ENCODE data around the gene MZB1.

Gene MZB1

DNA sequence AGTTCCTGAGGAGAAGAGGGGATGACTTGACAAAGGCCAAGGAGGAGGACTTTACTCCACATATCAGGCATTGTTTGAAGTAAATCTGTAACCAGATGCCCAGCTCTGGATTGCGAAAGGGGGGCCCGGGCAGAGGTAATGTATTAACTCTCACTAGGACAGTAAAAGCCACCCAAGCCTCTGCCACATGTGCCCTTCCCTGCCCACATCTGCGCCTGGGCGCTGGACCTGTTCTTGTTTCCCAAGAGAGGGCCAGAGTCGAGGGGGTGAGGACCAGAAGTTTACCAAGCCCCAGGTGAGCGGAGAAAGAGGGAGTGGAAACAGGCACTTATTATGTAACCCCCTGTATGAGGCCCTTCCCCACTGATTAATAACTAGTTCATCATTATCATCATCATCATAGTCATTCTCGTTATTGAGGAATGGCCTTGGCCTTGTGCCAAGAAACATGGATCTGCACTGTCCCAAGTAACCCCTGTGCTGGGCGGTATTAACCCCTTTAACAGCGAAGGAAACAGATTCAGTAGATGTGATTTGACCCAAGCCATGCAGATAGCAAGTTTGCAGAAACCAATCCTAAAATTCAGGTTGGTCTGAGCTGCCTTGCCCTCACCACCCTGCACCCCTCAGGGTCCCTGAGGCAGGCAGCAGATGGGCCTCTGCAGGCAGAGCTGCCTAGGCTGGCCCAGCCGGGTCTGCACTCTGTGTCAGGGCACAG lies 6.3 kb downstream of the MZB1 start, which contains the start of gene SLC23A1:
Gene SLC23A1, minus strand, starts transcription at position 23 of the 718 bp plus-strand sequence. CDS start 44 bp downstream, outside the sequence.
- peak within 1 kb of the TSS; percentile 83 for H3K27ac ChIP-seq
- TF ChIP-seq, protein P1, sequence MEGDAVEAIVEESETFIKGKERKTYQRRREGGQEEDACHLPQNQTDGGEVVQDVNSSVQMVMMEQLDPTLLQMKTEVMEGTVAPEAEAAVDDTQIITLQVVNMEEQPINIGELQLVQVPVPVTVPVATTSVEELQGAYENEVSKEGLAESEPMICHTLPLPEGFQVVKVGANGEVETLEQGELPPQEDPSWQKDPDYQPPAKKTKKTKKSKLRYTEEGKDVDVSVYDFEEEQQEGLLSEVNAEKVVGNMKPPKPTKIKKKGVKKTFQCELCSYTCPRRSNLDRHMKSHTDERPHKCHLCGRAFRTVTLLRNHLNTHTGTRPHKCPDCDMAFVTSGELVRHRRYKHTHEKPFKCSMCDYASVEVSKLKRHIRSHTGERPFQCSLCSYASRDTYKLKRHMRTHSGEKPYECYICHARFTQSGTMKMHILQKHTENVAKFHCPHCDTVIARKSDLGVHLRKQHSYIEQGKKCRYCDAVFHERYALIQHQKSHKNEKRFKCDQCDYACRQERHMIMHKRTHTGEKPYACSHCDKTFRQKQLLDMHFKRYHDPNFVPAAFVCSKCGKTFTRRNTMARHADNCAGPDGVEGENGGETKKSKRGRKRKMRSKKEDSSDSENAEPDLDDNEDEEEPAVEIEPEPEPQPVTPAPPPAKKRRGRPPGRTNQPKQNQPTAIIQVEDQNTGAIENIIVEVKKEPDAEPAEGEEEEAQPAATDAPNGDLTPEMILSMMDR (conservative IDR thresholded peaks at IDR 0.05) = no peak
- no peak for TF ChIP-seq ZFX (IDR thresholded peaks at IDR 0.05)

DNA sequence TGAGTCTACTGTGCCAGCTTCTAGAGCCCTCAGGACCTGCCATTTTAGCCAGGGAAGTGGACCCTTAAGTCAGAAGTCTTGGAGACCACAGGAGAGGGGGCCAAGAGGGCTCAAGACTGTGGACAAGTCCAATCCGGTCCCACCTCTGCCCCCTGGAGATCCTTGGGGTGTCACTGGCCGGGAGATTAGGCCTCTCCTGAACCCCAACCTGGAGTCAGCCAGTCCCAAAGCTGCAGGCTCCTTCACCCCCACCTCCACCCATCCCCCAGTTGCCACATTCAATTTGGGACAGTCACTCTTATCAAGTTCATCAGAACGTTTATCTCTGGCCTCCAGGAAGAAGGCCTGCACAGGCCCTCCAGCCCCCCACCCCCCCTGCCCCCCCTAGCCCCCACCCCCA lies 6.9 kb downstream of the MZB1 start:
- peak overlapping the region; percentile 13 for H3K27ac ChIP-seq
- TF ChIP-seq, protein P1 (conservative IDR thresholded peaks at IDR 0.05) = no peak
- TF ChIP-seq ZFX (IDR thresholded peaks at IDR 0.05) = no peak

DNA sequence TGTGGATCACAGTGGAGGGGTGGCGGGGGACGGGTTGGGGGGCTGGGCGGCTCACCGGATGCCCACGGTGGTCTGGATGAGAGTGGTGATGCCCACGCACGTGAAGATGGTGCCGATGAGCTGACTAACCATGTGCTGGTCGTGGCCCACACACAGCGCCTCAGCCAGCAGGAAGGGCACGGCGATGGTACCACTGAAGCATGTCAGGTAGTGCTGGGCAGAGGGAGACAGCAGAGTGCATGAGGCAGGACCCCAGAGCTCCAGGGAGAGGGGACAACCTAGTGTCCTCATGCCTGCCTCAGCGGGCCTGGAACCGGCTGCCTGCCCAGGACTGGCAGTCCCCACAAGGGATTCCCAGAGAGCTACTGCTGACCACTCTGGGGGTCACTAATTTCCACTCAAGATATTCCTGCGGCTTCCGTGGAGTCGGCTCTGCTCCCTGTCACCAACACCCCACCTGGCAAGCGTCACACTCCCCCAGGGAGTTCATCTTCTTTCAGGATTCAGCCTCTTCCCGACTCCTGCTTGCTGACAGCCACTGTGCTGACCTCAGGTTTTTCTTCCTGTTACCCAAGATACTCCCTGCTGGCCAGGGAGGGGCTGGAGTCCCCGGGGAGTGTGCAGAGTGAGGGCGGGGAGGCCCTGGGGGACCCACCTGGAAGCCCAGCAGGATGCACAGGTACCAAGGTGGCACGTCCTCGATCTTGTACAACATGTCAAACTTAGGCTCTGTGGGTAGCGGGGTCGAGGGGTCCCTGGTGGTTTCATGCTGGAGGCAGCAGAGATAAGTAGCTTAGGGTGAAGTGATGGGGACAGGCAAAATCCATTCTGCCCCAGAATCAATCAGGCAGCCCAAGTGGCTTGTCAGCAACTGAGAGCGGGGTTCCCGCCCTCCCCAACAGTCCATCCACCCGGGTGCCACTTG lies 7.6 kb downstream of the MZB1 start:
- TF ChIP-seq ZFX (IDR thresholded peaks at IDR 0.05) = no peak
- TF ChIP-seq, protein P1 (conservative IDR thresholded peaks at IDR 0.05) = no peak
- H3K27ac ChIP-seq = peak overlapping the region; percentile 13

DNA sequence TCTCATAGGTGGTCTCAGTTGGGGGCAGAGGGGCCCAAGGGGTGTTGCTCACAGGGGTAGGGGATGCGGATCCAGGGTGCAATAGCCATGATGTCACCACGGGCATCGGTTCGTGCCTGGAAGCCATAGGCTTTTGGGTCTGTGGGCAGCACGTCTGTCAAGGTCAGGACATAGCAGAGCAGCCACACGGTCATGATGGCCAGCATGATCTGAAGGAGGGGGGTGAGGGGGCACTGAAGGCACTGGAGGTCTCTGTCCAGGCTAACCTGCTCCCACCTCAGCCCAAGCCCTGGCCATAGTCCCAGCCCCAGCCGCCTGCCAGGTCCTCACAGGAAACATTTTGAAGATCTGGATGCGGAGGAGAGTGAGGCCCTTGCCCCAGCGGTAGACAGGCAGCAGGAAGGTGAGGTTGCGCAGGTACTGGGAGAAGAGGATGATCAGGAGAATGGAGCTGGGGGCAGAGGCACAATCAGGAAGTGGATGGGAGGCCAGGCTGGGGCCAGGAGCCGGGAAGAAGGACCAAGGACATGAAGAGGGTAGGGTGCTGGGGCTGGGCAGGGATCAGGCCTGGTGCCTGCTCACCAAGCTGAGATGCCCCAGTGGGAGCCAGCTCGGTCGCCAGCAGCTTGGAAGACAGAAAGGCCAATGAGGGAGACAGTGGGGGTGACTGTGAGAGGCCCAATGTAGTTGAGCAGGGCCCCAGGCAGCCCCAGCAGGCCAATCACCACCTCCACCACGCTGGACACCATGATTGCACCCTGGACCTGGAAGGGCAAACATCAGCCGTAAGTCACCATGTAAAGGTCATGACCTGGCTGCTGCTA lies 9.9 kb downstream of the MZB1 start:
- no peak overlapping the region for H3K27ac ChIP-seq
- TF ChIP-seq, protein P1 (conservative IDR thresholded peaks at IDR 0.05) = no peak
- TF ChIP-seq ZFX (IDR thresholded peaks at IDR 0.05) = no peak

DNA sequence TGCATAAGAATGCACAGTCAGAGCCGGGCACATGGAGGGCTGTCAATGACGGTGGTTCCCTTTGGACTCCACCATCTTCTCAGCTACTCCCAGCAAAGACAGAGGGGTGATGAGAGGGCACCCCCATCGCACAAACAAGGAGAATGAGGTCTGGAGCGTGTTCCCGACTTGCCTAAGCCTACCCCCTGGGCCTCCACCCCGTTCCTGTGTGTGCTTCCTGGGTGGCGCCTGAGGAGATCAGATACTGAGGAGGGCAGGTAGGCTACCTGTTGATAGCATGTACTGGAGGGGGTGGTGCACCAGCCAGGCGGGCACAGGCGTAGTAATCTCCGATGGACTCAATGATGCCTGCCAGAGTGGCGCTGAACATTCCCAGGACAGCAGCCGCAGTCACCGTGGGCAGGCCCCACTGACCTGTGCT lies 10.8 kb downstream of the MZB1 start:
- H3K27ac ChIP-seq = no peak overlapping the region
- TF ChIP-seq ZFX (IDR thresholded peaks at IDR 0.05) = no peak
- TF ChIP-seq, protein P1 (conservative IDR thresholded peaks at IDR 0.05) = no peak

DNA sequence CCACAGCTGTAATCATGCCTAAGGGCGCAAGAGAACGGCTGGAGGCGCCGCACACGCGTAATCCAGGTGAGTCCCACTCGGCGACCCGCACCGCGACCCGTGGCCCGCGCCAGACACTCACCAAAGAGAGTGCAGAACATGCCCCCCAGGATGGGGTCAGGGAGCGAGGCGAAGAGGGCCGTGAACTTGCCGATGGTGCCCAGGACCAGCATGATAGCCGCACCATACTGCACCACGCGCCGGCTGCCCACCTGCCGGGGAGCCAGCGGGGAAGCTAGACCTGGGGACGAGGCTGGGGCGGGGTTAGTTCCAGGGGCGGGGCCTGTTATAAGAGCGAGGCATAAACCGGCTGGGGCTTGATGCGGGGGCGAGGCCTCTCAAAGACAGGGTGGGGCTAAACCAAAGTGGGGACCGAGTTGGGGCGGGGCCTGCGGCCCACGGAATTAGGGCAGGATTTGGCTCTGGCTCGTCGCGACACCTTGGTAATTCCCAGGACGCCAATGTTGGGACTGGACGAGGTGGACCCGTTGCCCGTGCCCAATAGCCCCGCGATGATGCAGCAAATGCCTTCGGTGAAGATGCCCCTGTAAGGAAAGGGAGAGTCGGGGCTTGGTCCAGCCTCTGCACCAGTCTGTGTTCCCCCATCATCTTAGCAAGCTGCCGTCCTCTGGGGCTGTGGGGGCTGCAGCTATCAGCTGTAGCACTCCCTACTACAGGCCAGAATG lies 11.4 kb downstream of the MZB1 start:
- TF ChIP-seq, protein P1 (conservative IDR thresholded peaks at IDR 0.05) = no peak
- no peak for TF ChIP-seq ZFX (IDR thresholded peaks at IDR 0.05)
- no peak overlapping the region for H3K27ac ChIP-seq

Measured in C4-2B (cell line).